C4-2B (cell line): ENCODE data around the gene USP14.

Source experiments
- H3K27ac ChIP-seq: fragments of 450-650 bp; 2 replicates; pipeline ENCODE4 v1.5.1; 2017
- ZFX ChIP-seq: fragments of 450-650 bp; IDR thresholded peaks from 2 replicates; pipeline ENCODE4 v1.6.1; 2017
- TF ChIP-seq, protein P1 (sequence below): fragments of 450-650 bp; conservative IDR thresholded peaks from 2 replicates; pipeline ENCODE4 v1.5.1; 2017; ENCODE audit warnings: mild to moderate bottlenecking

The USP14 gene

GRCh38 chr18:210733-211132, 52.4 kb downstream of the USP14 start:
- TF ChIP-seq, protein P1, sequence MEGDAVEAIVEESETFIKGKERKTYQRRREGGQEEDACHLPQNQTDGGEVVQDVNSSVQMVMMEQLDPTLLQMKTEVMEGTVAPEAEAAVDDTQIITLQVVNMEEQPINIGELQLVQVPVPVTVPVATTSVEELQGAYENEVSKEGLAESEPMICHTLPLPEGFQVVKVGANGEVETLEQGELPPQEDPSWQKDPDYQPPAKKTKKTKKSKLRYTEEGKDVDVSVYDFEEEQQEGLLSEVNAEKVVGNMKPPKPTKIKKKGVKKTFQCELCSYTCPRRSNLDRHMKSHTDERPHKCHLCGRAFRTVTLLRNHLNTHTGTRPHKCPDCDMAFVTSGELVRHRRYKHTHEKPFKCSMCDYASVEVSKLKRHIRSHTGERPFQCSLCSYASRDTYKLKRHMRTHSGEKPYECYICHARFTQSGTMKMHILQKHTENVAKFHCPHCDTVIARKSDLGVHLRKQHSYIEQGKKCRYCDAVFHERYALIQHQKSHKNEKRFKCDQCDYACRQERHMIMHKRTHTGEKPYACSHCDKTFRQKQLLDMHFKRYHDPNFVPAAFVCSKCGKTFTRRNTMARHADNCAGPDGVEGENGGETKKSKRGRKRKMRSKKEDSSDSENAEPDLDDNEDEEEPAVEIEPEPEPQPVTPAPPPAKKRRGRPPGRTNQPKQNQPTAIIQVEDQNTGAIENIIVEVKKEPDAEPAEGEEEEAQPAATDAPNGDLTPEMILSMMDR = no peak
- no peak for TF ChIP-seq ZFX
- no peak overlapping the region for H3K27ac ChIP-seq

- H3K27ac ChIP-seq = no peak overlapping the region
- TF ChIP-seq, protein P1 = no peak
- TF ChIP-seq ZFX = no peak
Observed at GRCh38 chr18:211582-211981, 53.2 kb downstream of the USP14 start.

DNA sequence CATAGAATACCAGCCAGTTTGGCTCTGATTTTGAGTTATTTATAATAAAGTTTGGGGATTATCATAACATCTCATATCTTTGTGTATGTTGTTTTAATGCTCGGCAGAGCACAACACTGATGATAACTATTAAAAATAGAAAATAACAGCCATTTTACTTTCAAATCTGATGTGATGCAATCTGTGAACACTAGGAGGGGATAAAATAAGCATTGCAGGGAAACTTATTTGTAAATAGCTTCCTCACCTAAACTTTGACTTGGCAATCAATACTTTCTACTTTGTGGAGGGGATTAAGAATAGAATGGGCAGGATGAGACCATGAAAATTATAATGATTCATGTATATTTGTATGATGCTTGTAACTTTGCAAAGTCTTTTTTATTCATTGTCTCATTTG, 54.4 kb downstream of the USP14 start:
- no peak for TF ChIP-seq ZFX
- TF ChIP-seq, protein P1 = peak; percentile 28
- no peak overlapping the region for H3K27ac ChIP-seq

- no peak overlapping the region for H3K27ac ChIP-seq
- TF ChIP-seq ZFX = no peak
- TF ChIP-seq, protein P1 = no peak
Observed at GRCh38 chr18:213505-213904, 55.1 kb downstream of the USP14 start.

- no peak for TF ChIP-seq ZFX
- TF ChIP-seq, protein P1 = no peak
- H3K27ac ChIP-seq = no peak overlapping the region
Observed at GRCh38 chr18:213966-214365, 55.6 kb downstream of the USP14 start.

GRCh38 chr18:215448-216010, 57.2 kb downstream of the USP14 start:
- TF ChIP-seq, protein P1 = no peak
- TF ChIP-seq ZFX = no peak
- H3K27ac ChIP-seq = peak overlapping the region; percentile 97

DNA sequence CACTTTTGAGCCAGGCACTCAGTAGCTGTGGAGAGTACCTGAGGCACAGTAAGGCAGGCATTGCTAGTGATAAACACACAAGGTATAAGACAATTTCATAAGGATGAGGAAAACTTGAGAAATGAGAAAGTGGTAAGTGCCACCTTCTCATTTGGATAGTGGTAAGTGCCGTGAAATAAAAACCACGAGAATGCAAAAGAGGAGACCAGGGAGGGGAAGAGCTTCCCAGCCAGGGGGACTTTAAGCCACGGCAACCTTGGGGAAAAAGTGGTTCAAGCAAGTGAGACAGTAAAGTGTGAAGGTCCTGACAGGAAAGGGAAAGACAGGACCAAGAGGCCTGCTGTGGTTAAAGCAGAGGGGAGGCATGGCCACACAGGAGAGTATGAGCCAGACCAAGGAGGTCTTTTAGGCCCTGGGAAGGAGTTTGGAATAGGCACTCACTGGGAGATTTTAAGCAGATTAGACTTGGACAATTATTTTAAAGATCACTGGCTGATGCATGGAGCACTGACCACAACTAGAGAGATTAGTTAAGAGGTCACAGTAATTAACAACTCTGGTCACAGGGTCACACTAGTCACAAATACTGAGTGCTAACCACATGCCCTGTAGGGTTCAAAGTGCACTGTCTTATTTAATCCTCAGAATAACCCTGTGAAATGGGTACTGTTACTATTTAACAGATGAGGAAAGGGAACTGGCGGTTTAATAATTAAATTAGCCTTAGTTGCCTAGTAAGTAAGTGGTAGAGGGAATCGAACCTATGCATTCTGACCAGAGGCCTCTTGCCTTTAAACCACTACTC, 59.4 kb downstream of the USP14 start:
- H3K27ac ChIP-seq = peak overlapping the region; percentile 34; the same call in 1 of the 2 replicates
- no peak for TF ChIP-seq ZFX
- TF ChIP-seq, protein P1 = no peak
